SK-N-MC (cell line): ENCODE data around the gene OR2H2.

Source experiments
- DNase-seq: peaks from one replicate; pipeline ENCODE4 v3.0.0-alpha.2; 2011; ENCODE audit warnings: low read depth, low spot score
- H3K27ac ChIP-seq: fragments of 200-600 bp; sonication (generic); 2 replicates; pipeline ENCODE4 v1.5.1; 2016; ENCODE audit warnings: mixed run types
- H3K36me3 ChIP-seq: fragments of 200-600 bp; sonication (generic); 2 replicates; pipeline ENCODE4 v1.6.1; 2017; ENCODE audit warnings: antibody characterized with exemption, low read length, mixed read lengths; ENCODE audit not compliant: insufficient read depth
- H3K4me3 ChIP-seq: fragments of 200-600 bp; sonication (generic); 2 replicates; pipeline ENCODE4 v1.5.1; 2016
- H3K9ac ChIP-seq: fragments of 200-600 bp; sonication (generic); 2 replicates; pipeline ENCODE4 v1.8.0; 2017; ENCODE audit warnings: mixed run types, mixed read lengths; ENCODE audit not compliant: insufficient read length
- H3K9me3 ChIP-seq: fragments of 200-600 bp; sonication (generic); 2 replicates; pipeline ENCODE4 v1.6.1; 2017; ENCODE audit warnings: low read depth, mild to moderate bottlenecking, antibody characterized with exemption, low read length, moderate library complexity, mixed read lengths
- EZH2 ChIP-seq: fragments of 200-600 bp; sonication (generic); IDR thresholded peaks from one replicate; pipeline ENCODE4 v1.6.1; 2017; ENCODE audit warnings: antibody characterized with exemption
- FOXP2 ChIP-seq: optimal IDR thresholded peaks from 2 replicates; pipeline ENCODE3; 2011; ENCODE audit warnings: mild to moderate bottlenecking, moderate library complexity; ENCODE audit not compliant: insufficient read depth; ENCODE audit errors: extremely low read length, control extremely low read depth
- POLR2AphosphoS5 ChIP-seq: IDR thresholded peaks from 2 replicates; pipeline ENCODE4 v1.6.1; 2012; ENCODE audit warnings: mild to moderate bottlenecking, low read depth, low read length, borderline replicate concordance

OR2H2 gene

DNA sequence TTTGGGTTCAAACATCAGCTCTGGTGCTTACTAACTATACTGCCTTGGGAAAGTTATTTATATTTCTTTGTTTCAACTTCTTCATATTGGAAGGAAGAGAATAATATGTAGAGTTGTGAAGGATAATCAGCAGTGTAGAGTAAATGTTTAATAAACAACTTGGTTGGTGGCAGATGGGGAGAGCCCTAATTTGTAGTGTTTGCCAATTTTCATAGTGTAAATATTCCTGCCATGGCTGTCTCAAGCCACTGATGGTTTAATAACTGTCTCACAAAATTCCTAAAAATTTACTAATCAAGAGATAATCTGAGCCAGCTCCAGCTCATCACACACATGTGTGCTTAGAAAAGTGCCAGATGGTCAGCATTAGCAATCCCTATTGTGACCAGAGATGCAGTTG lies at the start of gene OR2H2:
Gene OR2H2, plus strand, starts transcription at position 301 of the 400 bp plus-strand sequence. CDS start 2,824 bp downstream, outside the sequence.
- no peak for DNase-seq
- Histone ChIP-seq H3K9ac (no peak within 1 kb of the TSS), H3K9me3 (no peaks in the 10 kb centered on the region), H3K36me3 (no peaks in the 10 kb centered on the region), H3K27ac (no peak within 1 kb of the TSS), H3K4me3 (no peak within 1 kb of the TSS)
- TF ChIP-seq POLR2AphosphoS5: no peak
- TF ChIP-seq EZH2: no peak
- no peak for TF ChIP-seq FOXP2

DNA sequence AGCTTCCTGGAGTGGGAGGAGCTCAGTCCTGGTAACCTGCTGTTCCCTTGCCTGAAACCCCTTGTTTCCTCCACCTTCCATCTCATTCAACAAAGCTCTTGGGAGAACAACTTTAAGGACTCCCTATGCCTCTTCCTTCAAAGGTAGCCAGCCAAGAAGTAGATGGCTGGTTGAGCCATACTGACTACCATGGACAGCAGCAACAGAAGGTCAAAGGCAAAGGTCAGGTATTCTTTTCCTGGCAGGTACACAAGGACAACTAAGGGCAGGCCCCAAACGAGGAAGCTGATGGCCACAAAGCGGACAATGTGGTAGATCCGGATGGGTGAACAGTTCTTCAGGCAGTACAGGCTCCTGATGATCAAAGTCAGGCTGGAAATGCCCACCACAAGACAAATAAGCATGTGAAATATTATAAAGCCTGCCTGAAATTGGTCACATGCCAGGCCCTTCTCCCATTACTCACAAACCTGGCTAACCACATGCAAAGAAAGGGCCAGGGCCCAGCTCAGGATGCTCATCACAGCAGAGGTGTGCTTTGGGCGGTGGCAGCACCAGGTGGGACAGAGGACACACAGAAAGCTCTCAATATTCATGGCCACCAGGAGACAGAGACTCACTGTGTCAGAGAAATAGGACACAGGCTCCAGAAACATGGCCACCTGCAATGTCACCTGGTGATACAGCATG lies 47.1 kb upstream of the OR2H2 start:
- no peak for TF ChIP-seq POLR2AphosphoS5
- no peak for TF ChIP-seq FOXP2
- TF ChIP-seq EZH2: no peak
- Histone ChIP-seq H3K36me3 (no peaks in the 10 kb centered on the region), H3K4me3 (no peak overlapping the region), H3K9me3 (no peaks in the 10 kb centered on the region), H3K27ac (no peak overlapping the region), H3K9ac (no peak overlapping the region)
- DNase-seq: no peak

DNA sequence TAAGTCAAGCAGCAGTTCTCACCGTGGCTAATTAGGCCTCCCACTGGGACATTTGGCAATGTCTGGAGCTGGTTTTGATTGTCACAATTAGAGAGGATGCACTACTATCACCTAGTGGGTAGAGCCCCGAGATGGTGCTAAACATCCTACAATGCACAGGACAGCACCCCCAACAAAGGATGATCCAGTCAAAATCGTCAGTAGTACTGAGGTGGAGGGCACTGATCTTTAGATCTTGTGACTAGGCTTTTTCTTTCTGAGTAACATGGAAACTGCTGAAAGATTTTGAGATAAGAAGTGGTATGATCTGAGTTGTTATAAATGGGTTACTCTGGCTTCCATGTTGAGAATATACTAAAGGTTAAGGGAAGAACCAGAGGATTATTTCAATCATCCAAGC lies 37.3 kb upstream of the OR2H2 start:
- DNase-seq: no peak
- no peaks in the 10 kb centered on the region for H3K9me3 ChIP-seq
- H3K9ac ChIP-seq: no peak overlapping the region
- H3K36me3 ChIP-seq: no peaks in the 10 kb centered on the region
- no peak overlapping the region for H3K4me3 ChIP-seq
- TF ChIP-seq EZH2: no peak
- H3K27ac ChIP-seq: no peak overlapping the region

DNA sequence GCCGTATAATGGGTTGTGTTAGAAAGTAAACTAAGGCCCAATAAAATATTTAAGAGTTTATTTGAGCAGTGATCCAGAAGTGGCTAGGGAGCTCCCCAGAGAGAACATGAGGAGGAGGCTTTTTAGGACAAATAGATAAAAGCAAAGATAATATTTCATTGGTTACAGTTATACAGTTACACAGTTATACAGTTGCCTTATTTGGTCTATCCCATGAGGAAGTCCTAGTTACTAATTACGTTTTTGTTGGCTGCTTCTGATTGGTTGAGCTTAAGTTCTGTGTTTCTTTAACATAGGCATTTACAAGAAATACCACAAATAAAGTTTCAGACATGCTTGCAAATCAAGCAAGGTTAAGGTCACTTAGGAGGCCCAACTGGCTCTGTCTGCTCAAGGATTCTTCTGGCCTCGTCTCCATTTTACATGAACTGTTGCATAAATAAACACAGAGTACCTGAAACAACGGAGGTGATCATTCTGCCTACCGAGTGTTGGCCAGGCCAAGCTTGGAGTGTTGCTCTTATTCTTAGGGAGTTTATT lies 32.3 kb upstream of the OR2H2 start:
- Histone ChIP-seq H3K36me3 (no peaks in the 10 kb centered on the region), H3K9ac (no peak overlapping the region), H3K27ac (no peak overlapping the region), H3K9me3 (no peaks in the 10 kb centered on the region), H3K4me3 (no peak overlapping the region)
- TF ChIP-seq FOXP2: no peak
- no peak for TF ChIP-seq EZH2
- no peak for TF ChIP-seq POLR2AphosphoS5
- peak; percentile 53 for DNase-seq

DNA sequence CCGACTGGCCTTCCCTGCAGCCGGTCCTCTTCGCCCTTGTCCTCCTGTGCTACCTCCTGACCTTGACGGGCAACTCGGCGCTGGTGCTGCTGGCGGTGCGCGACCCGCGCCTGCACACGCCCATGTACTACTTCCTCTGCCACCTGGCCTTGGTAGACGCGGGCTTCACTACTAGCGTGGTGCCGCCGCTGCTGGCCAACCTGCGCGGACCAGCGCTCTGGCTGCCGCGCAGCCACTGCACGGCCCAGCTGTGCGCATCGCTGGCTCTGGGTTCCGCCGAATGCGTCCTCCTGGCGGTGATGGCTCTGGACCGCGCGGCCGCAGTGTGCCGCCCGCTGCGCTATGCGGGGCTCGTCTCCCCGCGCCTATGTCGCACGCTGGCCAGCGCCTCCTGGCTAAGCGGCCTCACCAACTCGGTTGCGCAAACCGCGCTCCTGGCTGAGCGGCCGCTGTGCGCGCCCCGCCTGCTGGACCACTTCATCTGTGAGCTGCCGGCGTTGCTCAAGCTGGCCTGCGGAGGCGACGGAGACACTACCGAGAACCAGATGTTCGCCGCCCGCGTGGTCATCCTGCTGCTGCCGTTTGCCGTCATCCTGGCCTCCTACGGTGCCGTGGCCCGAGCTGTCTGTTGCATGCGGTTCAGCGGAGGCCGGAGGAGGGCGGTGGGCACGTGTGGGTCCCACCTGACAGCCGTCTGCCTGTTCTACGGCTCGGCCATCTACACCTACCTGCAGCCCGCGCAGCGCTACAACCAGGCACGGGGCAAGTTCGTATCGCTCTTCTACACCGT lies 31.5 kb upstream of the OR2H2 start:
- no peak overlapping the region for H3K27ac ChIP-seq
- H3K4me3 ChIP-seq: no peak overlapping the region
- TF ChIP-seq POLR2AphosphoS5 (no peak), FOXP2 (no peak)
- H3K36me3 ChIP-seq: no peaks in the 10 kb centered on the region
- no peaks in the 10 kb centered on the region for H3K9me3 ChIP-seq
- no peak for DNase-seq
- H3K9ac ChIP-seq: no peak overlapping the region

DNA sequence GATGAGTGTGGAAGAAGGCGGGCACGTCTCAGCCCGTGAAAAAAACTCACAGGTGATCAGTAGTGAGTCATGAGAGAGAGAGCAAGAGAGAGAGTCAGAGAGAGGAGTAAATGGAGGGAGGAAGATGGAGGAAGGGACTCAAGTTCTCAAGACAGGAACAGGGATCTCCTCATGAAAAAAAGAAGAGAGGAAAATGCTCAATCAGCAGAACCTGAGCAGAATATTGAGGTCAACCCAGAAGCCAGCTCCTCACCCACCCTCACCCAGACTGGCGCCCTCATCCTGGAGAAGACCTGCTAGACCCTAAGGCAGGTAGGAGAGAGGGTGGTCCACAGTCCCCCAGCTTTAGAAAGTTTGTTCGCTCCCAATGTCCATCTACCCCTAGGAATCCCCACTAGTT lies 30.2 kb upstream of the OR2H2 start:
- Histone ChIP-seq H3K9me3 (no peaks in the 10 kb centered on the region), H3K36me3 (no peaks in the 10 kb centered on the region), H3K9ac (no peak overlapping the region), H3K4me3 (no peak overlapping the region), H3K27ac (no peak overlapping the region)
- TF ChIP-seq FOXP2: no peak
- DNase-seq: no peak

- Histone ChIP-seq H3K27ac (no peak overlapping the region), H3K9me3 (no peaks in the 10 kb centered on the region), H3K4me3 (no peak overlapping the region), H3K9ac (no peak overlapping the region), H3K36me3 (no peaks in the 10 kb centered on the region)
- no peak for TF ChIP-seq FOXP2
- TF ChIP-seq POLR2AphosphoS5: no peak
- TF ChIP-seq EZH2: no peak
- no peak for DNase-seq
Measured at GRCh38 chr6:29557320-29557719, 27.6 kb upstream of the OR2H2 start.

DNA sequence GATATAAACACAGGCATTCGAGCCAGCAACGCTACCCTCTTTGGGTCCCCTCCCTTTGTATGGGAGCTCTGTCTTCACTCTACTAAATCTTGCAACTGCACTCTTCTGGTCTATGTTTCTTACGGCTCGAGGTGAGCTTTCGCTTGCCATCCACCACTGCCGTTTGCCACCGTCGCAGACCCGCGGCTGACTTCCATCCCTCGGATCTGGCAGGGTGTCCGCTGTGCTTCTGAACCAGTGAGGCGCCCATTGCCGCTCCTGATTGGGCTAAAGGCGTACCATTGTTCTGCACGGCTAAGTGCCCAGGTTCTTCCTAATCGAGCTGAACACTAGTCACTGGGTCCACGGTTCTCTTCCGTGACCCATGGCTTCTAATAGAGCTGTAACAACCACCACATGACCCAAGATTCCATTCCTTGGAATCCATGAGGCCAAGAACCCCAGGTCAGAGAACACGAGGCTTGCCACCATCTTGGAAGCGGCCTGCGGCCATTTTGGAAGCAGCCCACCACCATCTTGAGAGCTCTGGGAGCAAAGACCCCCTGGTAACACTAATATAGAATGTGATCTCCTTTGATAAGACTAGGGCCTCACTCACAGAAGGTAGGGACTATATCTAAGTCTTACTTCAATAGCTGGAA lies 26.4 kb upstream of the OR2H2 start:
- DNase-seq: no peak

More for the DNA sequence above, 26.4 kb upstream of the OR2H2 start:
- no peak for TF ChIP-seq EZH2
- Histone ChIP-seq H3K9me3 (no peaks in the 10 kb centered on the region), H3K9ac (no peak overlapping the region), H3K36me3 (no peaks in the 10 kb centered on the region), H3K4me3 (no peak overlapping the region), H3K27ac (no peak overlapping the region)
